ENCODE data around the gene PCDHGB6.

GRCh38 chr5:141363952-141364660 is 43.7 kb upstream of the PCDHGB6 start, which contains the start of gene PCDHGA5:
- TF ChIP-seq ZNF645 (tag by site-specific recombination; IDR thresholded peaks at IDR 0.05) (no peak), CTCF (tag by site-specific recombination; IDR thresholded peaks at IDR 0.05) (no peak), ZNF324 (tag by site-specific recombination; IDR thresholded peaks at IDR 0.05) (no peak)
